HEK293 (cell line): ENCODE results near the gene RBM20.

Experiments
- CTCF ChIA-PET: fragments of 350-600 bp; formaldehyde crosslinking; extraction: SDS; loops from one replicate; lab custom pipeline; 2021; ENCODE audit warnings: antibody characterized with exemption; lab: Yijun Ruan, JAX
- POLR2A ChIA-PET: fragments of 300-600 bp; formaldehyde crosslinking; extraction: SDS; loops from one replicate; lab custom pipeline; 2020; ENCODE audit warnings: antibody characterized with exemption, inconsistent platforms; lab: Yijun Ruan, JAX
- H3K27ac ChIP-seq: fragments of 200-500 bp; sonication (Bioruptor generic); 2 replicates; pipeline ENCODE4 v1.5.1; 2014; ENCODE audit warnings: low read depth, low read length, control low read depth, inconsistent platforms; ENCODE audit errors: extremely low read depth
- H3K36me3 ChIP-seq, 2 experiments: fragments of 200-500 bp in 1 of 2; sonication (Bioruptor generic) in 1 of 2; 1 replicate in 1 of 2; 2 replicates in 1 of 2; pipeline ENCODE4 v1.5.1; 2014 to 2017; ENCODE audit warnings: inconsistent platforms in 2 of 2, low read length in 2 of 2; ENCODE audit not compliant: control insufficient read depth in 2 of 2, insufficient read depth in 1 of 2
- H3K4me1 ChIP-seq: fragments of 200-500 bp; sonication (Bioruptor generic); 2 replicates; pipeline ENCODE4 v1.5.1; 2014; ENCODE audit warnings: mild to moderate bottlenecking, low read length, inconsistent platforms; ENCODE audit not compliant: control insufficient read depth, insufficient read depth
- H3K4me3 ChIP-seq: 2 replicates; pipeline ENCODE4 v1.5.1; 2011; ENCODE audit warnings: low read depth, mild to moderate bottlenecking, control low read depth, low read length, moderate library complexity
- H3K9me3 ChIP-seq: fragments of 200-500 bp; sonication (Bioruptor generic); 2 replicates; pipeline ENCODE4 v1.5.1; 2014; ENCODE audit warnings: low read depth, low read length, inconsistent platforms; ENCODE audit not compliant: control insufficient read depth, insufficient read depth
- BCL11A ChIP-seq: fragments of 450-650 bp; formaldehyde crosslinking; IDR thresholded peaks from 2 replicates; pipeline ENCODE4 v1.5.1; 2016; ENCODE audit warnings: low read depth, missing biosample characterization, missing genetic modification characterization
- EGR2 ChIP-seq: fragments of 450-650 bp; formaldehyde crosslinking; IDR thresholded peaks from 2 replicates; pipeline ENCODE4 v1.5.1; 2016; ENCODE audit warnings: low read depth, missing biosample characterization, missing genetic modification characterization
- MYNN ChIP-seq: fragments of 450-650 bp; formaldehyde crosslinking; IDR thresholded peaks from 2 replicates; pipeline ENCODE4 v1.5.1; 2016; ENCODE audit warnings: missing biosample characterization, missing genetic modification characterization, borderline replicate concordance
- ZEB2 ChIP-seq: fragments of 450-650 bp; formaldehyde crosslinking; IDR thresholded peaks from 2 replicates; pipeline ENCODE4 v1.5.1; 2016; ENCODE audit warnings: missing biosample characterization, missing genetic modification characterization
- ZFHX2 ChIP-seq: fragments of 450-650 bp; formaldehyde crosslinking; conservative IDR thresholded peaks from 2 replicates; pipeline ENCODE4 v1.5.1; 2016; ENCODE audit warnings: missing biosample characterization, missing genetic modification characterization
- ZNF175 ChIP-seq: fragments of 450-650 bp; formaldehyde crosslinking; IDR thresholded peaks from 2 replicates; pipeline ENCODE4 v1.5.1; 2016; ENCODE audit warnings: missing biosample characterization, missing genetic modification characterization
- ZNF184 ChIP-seq: fragments of 450-650 bp; IDR thresholded peaks from 2 replicates; pipeline ENCODE4 v1.5.1; 2018; ENCODE audit warnings: missing biosample characterization, mild to moderate bottlenecking, missing genetic modification characterization
- ZNF23 ChIP-seq: fragments of 450-650 bp; formaldehyde crosslinking; IDR thresholded peaks from 2 replicates; pipeline ENCODE4 v1.5.1; 2016; ENCODE audit warnings: missing biosample characterization, missing genetic modification characterization, borderline replicate concordance
- ZNF24 ChIP-seq: fragments of 450-650 bp; formaldehyde crosslinking; IDR thresholded peaks from 2 replicates; pipeline ENCODE4 v1.5.1; 2016; ENCODE audit warnings: missing biosample characterization, missing genetic modification characterization
- ZNF311 ChIP-seq: fragments of 450-650 bp; formaldehyde crosslinking; IDR thresholded peaks from 2 replicates; pipeline ENCODE4 v1.5.1; 2017; ENCODE audit warnings: missing biosample characterization, missing genetic modification characterization, borderline replicate concordance
- ZNF433 ChIP-seq: fragments of 450-650 bp; formaldehyde crosslinking; IDR thresholded peaks from 2 replicates; pipeline ENCODE4 v1.5.1; 2016; ENCODE audit warnings: missing biosample characterization, missing genetic modification characterization, low read depth
- ZNF624 ChIP-seq: fragments of 450-650 bp; formaldehyde crosslinking; IDR thresholded peaks from 2 replicates; pipeline ENCODE4 v1.5.1; 2017; ENCODE audit warnings: missing biosample characterization, missing genetic modification characterization
- ZNF707 ChIP-seq: fragments of 450-650 bp; formaldehyde crosslinking; IDR thresholded peaks from 2 replicates; pipeline ENCODE4 v1.5.1; 2016; ENCODE audit warnings: missing biosample characterization, missing genetic modification characterization
- ZNF777 ChIP-seq: fragments of 450-650 bp; formaldehyde crosslinking; IDR thresholded peaks from 2 replicates; pipeline ENCODE4 v1.5.1; 2017; ENCODE audit warnings: missing biosample characterization, missing genetic modification characterization, borderline replicate concordance
- ZNF791 ChIP-seq: fragments of 450-650 bp; formaldehyde crosslinking; IDR thresholded peaks from 2 replicates; pipeline ENCODE4 v1.5.1; 2016; ENCODE audit warnings: missing biosample characterization, missing genetic modification characterization
- ZSCAN18 ChIP-seq: fragments of 450-650 bp; formaldehyde crosslinking; IDR thresholded peaks from 2 replicates; pipeline ENCODE4 v1.5.1; 2016; ENCODE audit warnings: missing biosample characterization, missing genetic modification characterization
- TF ChIP-seq, protein P1 (sequence below): fragments of 450-650 bp; formaldehyde crosslinking; IDR thresholded peaks from 2 replicates; pipeline ENCODE4 v1.5.1; 2016; ENCODE audit warnings: missing biosample characterization, missing genetic modification characterization
- TF ChIP-seq, protein P2 (sequence below): fragments of 450-650 bp; formaldehyde crosslinking; IDR thresholded peaks from 2 replicates; pipeline ENCODE4 v1.5.1; 2016; ENCODE audit warnings: missing biosample characterization, missing genetic modification characterization, low read depth

RBM20 gene

DNA sequence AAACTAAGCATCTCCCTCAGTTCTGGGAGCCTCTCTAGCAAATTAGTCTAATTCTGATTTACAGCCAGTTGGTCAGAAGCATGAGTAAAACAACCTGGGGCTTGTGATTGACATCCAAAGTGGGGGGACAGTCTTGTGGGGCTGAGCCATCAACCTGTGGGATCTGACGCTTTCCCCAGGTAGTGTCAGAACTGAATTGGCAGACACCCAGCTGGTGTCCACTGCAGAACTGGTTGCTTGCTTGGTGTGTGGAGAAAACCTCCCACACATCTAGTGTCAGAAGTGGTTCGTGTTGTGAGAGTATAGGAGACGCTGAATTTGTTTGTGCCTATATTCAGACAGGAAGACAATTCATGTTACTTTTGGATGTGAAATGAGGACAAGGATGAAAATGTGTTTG is 135.4 kb downstream of the RBM20 start:
- POLR2A ChIA-PET, result no interaction called here
- peaks cover 8% of the 10 kb centered on the region; the same call in 1 of the 2 replicates for H3K4me1 ChIP-seq
- H3K4me3 ChIP-seq, result no peak overlapping the region
- H3K36me3 ChIP-seq, result peaks cover 2 to 3% of the 10 kb centered on the region in 2 experiments; a peak in 2 of 3 replicates
- H3K9me3 ChIP-seq, result no peaks in the 10 kb centered on the region
- H3K27ac ChIP-seq, result no peak overlapping the region
- CTCF ChIA-PET, result interaction anchor here (0.7 kb wide), 1 partner anchor 97 kb away, joined by 3 read pairs; no protein-coding TSS in a partner anchor
- TF ChIP-seq ZNF24 (tag by site-specific recombination) (no peak), ZNF433 (no peak), EGR2 (0 out of 2 replicates have a peak, but pooled peaks have one; percentile 9), ZFHX2 (0 out of 2 replicates have a peak, but pooled peaks have one; percentile 45), MYNN (tag by site-specific recombination) (no peak), ZNF624 (tag by site-specific recombination) (no peak), ZNF777 (tag by site-specific recombination) (no peak)

GRCh38 chr10:110780704-110781103 is 136.6 kb downstream of the RBM20 start:
- ChIA-PET POLR2A (no interaction called here), CTCF (no interaction called here)
- no peak overlapping the region for H3K4me3 ChIP-seq
- peaks cover 3 to 10% of the 10 kb centered on the region in 2 experiments; a peak in 2 of 3 replicates for H3K36me3 ChIP-seq
- TF ChIP-seq ZNF791 (tag by site-specific recombination), result no peak
- TF ChIP-seq, protein P1, sequence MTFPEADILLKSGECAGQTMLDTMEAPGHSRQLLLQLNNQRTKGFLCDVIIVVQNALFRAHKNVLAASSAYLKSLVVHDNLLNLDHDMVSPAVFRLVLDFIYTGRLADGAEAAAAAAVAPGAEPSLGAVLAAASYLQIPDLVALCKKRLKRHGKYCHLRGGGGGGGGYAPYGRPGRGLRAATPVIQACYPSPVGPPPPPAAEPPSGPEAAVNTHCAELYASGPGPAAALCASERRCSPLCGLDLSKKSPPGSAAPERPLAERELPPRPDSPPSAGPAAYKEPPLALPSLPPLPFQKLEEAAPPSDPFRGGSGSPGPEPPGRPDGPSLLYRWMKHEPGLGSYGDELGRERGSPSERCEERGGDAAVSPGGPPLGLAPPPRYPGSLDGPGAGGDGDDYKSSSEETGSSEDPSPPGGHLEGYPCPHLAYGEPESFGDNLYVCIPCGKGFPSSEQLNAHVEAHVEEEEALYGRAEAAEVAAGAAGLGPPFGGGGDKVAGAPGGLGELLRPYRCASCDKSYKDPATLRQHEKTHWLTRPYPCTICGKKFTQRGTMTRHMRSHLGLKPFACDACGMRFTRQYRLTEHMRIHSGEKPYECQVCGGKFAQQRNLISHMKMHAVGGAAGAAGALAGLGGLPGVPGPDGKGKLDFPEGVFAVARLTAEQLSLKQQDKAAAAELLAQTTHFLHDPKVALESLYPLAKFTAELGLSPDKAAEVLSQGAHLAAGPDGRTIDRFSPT, result no peak
- TF ChIP-seq ZSCAN18, result no peak
- TF ChIP-seq ZNF23, result no peak
- H3K9me3 ChIP-seq, result no peaks in the 10 kb centered on the region
- H3K4me1 ChIP-seq, result peaks cover 4% of the 10 kb centered on the region; the same call in 1 of the 2 replicates
- H3K27ac ChIP-seq, result no peak overlapping the region

DNA sequence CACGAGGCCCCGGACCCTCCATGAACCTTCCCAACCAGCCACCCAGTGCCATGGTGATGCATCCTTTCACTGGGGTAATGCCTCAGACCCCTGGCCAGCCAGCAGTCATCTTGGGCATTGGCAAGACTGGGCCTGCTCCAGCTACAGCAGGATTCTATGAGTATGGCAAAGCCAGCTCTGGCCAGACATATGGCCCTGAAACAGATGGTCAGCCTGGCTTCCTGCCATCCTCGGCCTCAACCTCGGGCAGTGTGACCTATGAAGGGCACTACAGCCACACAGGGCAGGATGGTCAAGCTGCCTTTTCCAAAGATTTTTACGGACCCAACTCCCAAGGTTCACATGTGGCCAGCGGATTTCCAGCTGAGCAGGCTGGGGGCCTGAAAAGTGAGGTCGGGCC is 137.0 kb downstream of the RBM20 start:
- no peaks in the 10 kb centered on the region for H3K9me3 ChIP-seq
- peaks cover 4% of the 10 kb centered on the region; the same call in 1 of the 2 replicates for H3K4me1 ChIP-seq
- H3K4me3 ChIP-seq, result no peak overlapping the region
- ChIA-PET POLR2A (no interaction called here), CTCF (interaction anchor here (0.6 kb wide), 3 partner anchors 24 to 171 kb away, joined by 3 read pairs; no protein-coding TSS in a partner anchor)
- no peak overlapping the region for H3K27ac ChIP-seq
- TF ChIP-seq ZNF184 (tag by site-specific recombination) (no peak), ZNF175 (tag by site-specific recombination) (no peak), BCL11A (tag by site-specific recombination) (no peak), ZNF707 (no peak), ZEB2 (tag by site-specific recombination) (no peak), ZNF624 (tag by site-specific recombination) (no peak), ZNF311 (tag by site-specific recombination) (no peak)
- TF ChIP-seq, protein P2, sequence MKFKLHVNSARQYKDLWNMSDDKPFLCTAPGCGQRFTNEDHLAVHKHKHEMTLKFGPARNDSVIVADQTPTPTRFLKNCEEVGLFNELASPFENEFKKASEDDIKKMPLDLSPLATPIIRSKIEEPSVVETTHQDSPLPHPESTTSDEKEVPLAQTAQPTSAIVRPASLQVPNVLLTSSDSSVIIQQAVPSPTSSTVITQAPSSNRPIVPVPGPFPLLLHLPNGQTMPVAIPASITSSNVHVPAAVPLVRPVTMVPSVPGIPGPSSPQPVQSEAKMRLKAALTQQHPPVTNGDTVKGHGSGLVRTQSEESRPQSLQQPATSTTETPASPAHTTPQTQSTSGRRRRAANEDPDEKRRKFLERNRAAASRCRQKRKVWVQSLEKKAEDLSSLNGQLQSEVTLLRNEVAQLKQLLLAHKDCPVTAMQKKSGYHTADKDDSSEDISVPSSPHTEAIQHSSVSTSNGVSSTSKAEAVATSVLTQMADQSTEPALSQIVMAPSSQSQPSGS (tag by site-specific recombination), result no peak
- peaks cover 3 to 10% of the 10 kb centered on the region in 2 experiments; a peak in 2 of 3 replicates for H3K36me3 ChIP-seq
